Raji (cell line): ENCODE results near the gene FNBP1L.

Source experiments
- POLR2A ChIP-seq: IDR thresholded peaks from 2 replicates; pipeline ENCODE4 v1.6.1; 2011; ENCODE audit warnings: low read depth, low read length, control low read depth; ENCODE audit not compliant: insufficient read depth

Gene FNBP1L

GRCh38 chr1:93585059-93585966 lies 137.4 kb downstream of the FNBP1L start:
- TF ChIP-seq POLR2A: no peak

DNA sequence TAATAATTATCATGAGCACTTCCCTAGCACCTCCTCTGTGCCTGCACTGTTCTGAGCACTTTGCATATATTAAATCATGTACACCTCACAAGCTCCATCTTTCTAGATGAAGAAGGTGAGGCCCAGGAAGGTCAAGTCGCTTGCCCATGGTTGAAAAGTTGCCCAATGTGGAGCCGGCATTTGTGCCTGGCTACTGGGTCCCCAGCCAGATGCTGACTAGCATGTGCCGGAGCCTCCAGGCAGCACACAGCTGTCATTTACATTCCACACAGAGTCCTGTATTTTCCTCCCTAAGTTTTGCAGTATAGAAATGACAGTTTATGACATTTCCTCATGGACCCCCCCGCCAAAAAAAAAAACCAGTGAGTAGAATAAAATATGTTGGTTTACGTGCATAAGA lies 139.4 kb downstream of the FNBP1L start:
- TF ChIP-seq POLR2A: no peak

GRCh38 chr1:93588206-93588605 lies 140.3 kb downstream of the FNBP1L start:
- no peak for TF ChIP-seq POLR2A

DNA sequence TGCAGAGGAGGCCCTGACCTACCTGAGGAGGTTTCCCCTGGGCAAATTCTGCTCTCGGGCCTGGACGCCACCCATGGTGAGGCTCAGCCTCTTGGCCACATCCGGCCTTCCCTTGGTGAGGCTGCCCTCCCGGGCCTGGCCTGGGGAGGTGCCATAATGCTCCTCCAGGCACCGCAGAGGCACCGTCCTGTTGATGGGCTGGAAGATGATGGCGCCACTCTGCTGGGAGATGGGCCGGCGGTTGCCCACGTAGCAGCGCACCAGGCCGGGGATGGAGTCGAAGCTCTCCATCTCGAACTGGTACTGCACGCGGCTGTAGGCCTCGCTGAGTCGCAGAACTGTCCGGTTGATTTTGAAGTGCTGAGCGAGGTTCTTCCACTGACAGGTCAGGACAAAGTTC lies 141.0 kb downstream of the FNBP1L start:
- TF ChIP-seq POLR2A: no peak

DNA sequence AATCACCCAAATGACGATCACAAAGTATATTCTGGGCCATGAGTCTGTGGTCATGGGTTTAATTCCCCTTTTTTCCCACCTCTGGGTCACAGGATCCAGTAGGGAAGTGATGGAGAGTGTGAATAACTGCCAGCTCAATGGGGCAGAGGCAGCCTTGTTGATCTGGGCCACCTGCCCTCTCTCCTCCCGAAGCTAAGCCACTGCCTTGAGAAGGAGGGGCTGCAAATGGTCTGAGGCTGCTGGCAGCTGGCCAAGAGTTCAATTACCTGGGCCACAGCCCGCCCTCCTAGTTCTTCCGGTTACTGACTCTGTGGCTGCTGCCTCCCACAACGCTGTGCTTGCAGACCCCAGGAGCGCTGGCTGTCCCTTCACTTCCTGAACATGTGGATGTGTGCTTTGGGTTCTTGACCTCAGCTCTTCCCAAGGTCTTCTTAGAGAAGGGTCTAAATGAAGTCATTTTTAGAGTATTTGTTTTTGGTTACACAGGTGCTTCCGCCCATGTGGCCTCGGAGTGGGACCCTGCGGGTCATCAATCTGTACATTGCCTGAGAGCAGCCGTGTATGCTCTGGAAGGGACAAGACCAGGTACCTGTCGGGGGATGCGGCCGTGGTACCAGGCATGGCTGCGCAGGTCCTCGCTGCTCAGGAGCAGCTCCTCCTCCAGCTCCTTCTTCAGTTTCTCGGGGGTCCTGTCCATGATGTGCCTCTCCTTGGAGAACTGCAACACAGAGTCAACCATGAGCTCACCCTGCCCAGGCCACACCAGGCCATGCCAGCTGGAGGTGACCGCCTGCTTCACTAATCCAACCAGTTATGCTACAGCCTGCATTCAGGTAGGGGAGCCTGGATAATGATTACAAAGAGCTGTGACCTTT lies 144.0 kb downstream of the FNBP1L start:
- TF ChIP-seq POLR2A: no peak

- TF ChIP-seq POLR2A: no peak
Observed at GRCh38 chr1:93592551-93592949, 144.6 kb downstream of the FNBP1L start.

- TF ChIP-seq POLR2A: no peak
Observed at GRCh38 chr1:93593854-93594602, 146.1 kb downstream of the FNBP1L start.

- TF ChIP-seq POLR2A: no peak
Observed at GRCh38 chr1:93594603-93594880, 146.6 kb downstream of the FNBP1L start.

GRCh38 chr1:93595266-93595665 lies 147.3 kb downstream of the FNBP1L start:
- no peak for TF ChIP-seq POLR2A

- TF ChIP-seq POLR2A: no peak
Observed at GRCh38 chr1:93595743-93596142, 147.8 kb downstream of the FNBP1L start.

- TF ChIP-seq POLR2A: no peak
Observed at GRCh38 chr1:93596329-93597089, 148.6 kb downstream of the FNBP1L start.

DNA sequence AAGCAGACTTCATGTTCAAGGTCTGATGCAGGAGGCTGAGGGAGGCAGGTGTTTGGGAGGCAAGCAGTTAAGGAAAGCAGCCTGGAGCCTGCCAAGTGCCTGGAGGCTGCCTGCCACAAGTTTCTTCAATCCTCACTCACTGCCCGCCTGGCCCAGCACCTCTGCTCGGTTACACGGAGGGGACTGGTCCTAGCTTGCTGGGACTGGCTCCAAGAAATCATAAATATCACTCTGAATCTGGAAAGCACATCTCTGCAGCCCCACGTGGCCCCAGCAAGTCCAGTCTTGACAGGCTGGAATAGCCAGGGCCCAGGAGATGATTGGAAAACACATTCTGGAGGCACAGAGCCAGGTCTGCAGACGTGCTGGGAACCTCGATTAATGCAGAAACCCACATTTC lies 149.8 kb downstream of the FNBP1L start:
- TF ChIP-seq POLR2A: no peak

GRCh38 chr1:93598396-93598795 lies 150.5 kb downstream of the FNBP1L start:
- no peak for TF ChIP-seq POLR2A

DNA sequence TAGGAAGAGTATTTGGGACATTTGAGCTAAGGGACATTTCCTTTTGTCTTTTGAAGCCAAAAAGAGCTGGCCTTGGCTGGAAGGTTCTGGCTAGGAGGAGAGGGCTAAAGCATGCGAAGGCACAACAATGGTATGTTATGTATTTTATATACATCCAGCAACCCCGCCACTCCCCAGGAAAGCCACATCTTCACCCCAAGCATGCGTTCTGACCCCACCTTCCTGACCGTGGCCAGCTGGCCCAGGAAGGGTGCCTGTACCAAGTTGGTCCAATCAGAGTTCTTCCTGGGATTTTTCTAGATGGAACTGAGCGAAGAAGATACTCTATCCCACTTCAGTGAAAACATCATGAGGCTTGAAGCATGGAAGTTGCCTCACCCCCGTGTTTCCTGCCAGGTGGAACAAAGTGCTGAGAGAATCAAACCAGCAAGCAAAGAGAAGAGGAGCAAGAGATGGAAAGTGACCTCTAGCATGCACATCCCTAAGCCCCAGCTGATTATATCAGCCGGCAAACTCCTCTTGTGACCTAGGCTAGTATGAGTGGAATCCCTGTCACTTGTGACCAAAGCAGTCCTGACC lies 151.0 kb downstream of the FNBP1L start:
- TF ChIP-seq POLR2A: no peak

DNA sequence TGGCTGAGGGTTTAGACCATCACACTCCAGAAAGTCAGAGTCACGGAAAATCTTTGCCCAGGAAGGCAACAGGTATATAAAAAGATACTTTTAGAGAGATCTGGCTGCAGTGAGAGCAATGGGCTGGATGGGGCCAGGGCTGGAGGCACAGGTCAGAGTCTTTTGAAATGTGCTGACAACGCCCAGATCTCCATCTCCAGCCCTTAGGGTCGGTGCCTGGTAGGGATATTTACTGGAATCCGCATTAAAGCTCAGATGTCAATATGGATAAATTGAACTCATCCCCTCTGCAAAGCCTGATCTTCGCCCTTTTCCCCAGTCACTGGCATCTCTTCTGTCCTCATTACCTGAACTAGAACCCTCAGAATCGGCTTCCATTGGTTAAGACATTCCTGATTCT lies 151.6 kb downstream of the FNBP1L start:
- TF ChIP-seq POLR2A: no peak

GRCh38 chr1:93600663-93601062 lies 152.7 kb downstream of the FNBP1L start:
- no peak for TF ChIP-seq POLR2A
